ENCODE results near the gene DNAJB2.

Gene DNAJB2

DNA sequence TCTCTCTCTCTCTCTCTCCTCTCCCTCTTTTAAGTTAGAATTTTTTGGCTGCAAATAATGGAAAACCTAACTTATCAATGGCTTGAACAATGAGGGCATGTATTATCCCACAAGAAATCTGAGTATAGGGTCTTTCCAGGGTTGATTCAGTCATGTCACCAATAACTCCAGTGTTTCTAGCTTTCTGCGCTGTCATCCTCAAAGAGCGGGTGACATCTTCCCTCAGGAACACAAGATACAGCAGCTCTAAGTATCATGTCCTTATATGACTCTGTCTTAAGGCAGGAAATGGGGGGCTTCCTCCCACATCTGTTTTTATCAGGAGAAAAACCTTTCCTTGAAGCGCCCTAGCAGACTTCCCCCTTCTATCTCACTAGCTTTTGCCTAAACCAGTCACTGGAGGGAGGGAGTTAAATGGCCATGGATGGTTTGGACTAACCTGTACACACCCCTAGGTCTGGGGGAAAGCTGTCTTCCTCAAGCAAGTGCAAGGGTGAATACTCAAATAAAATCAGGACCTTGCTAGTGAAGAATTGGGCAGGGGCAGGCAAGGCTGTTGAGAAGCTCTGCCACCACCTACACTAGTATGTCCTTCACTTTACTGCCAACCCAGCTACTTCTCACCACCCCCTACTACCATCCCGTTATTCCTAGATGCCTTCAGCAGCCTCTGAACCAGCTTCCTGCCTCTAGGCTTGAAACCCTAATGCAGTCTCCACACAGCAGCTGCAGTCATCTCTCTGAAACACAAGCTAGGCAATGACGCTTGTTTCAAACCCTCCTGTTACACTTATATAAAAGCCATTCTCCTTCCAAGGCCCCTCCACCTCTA is 17.9 kb upstream of the DNAJB2 start:
- TF ChIP-seq, protein P1, sequence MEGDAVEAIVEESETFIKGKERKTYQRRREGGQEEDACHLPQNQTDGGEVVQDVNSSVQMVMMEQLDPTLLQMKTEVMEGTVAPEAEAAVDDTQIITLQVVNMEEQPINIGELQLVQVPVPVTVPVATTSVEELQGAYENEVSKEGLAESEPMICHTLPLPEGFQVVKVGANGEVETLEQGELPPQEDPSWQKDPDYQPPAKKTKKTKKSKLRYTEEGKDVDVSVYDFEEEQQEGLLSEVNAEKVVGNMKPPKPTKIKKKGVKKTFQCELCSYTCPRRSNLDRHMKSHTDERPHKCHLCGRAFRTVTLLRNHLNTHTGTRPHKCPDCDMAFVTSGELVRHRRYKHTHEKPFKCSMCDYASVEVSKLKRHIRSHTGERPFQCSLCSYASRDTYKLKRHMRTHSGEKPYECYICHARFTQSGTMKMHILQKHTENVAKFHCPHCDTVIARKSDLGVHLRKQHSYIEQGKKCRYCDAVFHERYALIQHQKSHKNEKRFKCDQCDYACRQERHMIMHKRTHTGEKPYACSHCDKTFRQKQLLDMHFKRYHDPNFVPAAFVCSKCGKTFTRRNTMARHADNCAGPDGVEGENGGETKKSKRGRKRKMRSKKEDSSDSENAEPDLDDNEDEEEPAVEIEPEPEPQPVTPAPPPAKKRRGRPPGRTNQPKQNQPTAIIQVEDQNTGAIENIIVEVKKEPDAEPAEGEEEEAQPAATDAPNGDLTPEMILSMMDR (conservative IDR thresholded peaks at IDR 0.05) = no peak
- no peak for TF ChIP-seq ZFX (IDR thresholded peaks at IDR 0.05)
- H3K27ac ChIP-seq = no peak overlapping the region

DNA sequence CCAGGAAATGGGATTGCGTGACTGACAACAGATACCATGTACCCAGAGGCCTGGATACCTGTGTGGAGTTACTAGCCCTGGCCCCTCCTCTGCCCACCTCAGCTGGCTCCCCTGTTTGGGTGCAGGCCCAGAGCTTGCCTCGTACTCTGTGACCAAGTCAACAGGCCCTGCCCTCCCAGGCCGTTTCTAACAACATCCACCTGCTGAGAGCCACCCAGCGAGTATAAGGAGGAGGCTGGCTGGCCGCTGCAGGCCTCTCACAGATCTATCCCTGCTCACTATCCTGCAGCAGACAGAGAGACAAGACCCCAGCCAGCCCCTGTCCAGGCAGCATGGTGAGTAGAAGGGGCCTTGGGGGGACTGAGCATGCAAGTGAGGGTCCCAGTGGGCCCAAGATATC is 12.9 kb upstream of the DNAJB2 start:
- no peak for TF ChIP-seq ZFX (IDR thresholded peaks at IDR 0.05)
- TF ChIP-seq, protein P1 (conservative IDR thresholded peaks at IDR 0.05) = no peak
- no peak overlapping the region for H3K27ac ChIP-seq

DNA sequence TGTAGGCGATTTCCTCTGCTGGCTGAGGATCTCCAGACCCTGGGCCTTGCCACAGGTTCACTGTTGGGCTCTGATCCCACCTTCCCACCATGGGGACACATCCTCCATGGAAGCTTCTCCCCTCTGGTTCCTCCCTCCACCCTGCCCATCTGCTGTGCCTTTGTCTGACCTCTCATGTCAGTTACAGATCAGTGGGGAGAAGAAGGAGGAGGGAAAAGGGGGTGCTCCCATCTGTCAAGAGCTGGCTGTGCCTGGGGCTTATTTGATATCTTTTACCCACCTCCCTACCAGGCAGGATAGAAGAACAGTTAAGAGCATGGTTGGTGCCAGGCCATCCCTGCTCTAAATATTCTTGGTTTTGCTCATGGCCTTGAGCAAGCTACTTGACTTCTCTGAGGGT is 12.3 kb upstream of the DNAJB2 start:
- TF ChIP-seq ZFX (IDR thresholded peaks at IDR 0.05) = no peak
- TF ChIP-seq, protein P1 (conservative IDR thresholded peaks at IDR 0.05) = no peak
- H3K27ac ChIP-seq = no peak overlapping the region

DNA sequence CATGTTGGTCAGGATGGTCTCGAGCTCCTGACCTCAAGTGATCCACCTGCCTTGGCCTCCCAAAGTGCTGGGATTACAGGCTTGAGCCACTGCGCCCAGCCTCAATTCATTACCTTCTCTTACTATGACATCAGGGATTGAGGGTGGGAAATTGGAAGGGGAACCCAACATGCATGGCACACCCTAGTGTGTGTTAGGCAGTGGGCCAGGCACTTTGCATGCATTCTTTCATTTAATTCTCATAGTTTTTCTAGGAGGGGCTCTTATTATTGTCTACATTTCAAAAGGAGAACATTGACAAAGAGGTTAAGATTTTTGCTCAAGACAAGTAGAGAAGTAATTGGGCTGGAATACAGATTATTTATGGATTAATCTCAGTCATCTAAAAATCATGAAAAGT is 10.9 kb upstream of the DNAJB2 start:
- H3K27ac ChIP-seq = no peak overlapping the region
- no peak for TF ChIP-seq ZFX (IDR thresholded peaks at IDR 0.05)
- TF ChIP-seq, protein P1 (conservative IDR thresholded peaks at IDR 0.05) = no peak

DNA sequence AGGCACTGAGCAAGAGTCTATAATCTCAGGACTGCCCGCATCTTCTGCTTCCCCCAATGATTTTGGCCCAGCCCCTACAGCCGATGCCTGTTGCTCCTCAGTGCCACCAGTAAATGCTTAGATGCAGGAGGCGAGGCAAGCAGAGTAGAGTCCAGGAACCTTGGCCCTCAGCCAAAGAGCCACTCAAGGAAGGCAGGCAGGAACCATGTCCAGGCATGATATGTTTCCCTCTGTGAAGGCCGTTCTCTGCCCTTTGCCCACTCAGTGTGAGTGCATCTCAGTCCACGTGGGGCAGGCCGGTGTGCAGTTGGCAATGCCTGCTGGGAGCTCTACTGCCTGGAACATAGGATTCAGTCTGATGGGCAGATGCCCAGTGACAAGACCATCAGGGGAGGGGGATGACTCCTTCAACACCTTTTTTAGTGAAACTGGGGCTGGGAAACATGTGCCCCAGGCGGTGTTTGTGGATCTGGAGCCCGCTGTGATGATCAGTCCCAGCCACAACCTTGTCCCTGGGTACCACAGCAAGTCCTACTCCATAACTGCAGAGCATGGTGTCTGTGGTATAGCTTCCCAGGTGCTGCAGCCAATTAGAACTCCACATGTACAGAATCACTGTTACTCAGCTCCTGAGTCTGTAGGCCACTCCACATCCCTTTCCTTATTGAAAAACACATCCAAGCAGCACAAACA is 9.7 kb upstream of the DNAJB2 start:
- TF ChIP-seq, protein P1 (conservative IDR thresholded peaks at IDR 0.05) = no peak
- TF ChIP-seq ZFX (IDR thresholded peaks at IDR 0.05) = no peak
- no peak overlapping the region for H3K27ac ChIP-seq

DNA sequence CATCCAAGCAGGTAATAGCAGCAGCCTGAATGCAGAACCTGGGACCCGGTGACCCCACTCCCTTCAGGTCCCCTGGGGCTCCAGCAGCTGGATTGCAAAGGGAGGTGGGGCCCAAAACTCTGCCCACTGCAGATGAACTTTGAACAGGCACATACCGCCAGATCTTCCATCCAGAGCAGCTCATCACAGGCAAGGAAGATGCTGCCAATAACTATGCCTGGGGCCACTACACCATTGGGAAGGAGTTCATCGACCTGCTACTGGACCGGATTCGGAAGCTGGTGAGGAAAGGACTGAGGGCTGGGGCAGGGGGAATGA is 9.2 kb upstream of the DNAJB2 start:
- H3K27ac ChIP-seq = no peak overlapping the region
- TF ChIP-seq ZFX (IDR thresholded peaks at IDR 0.05) = no peak
- TF ChIP-seq, protein P1 (conservative IDR thresholded peaks at IDR 0.05) = no peak

DNA sequence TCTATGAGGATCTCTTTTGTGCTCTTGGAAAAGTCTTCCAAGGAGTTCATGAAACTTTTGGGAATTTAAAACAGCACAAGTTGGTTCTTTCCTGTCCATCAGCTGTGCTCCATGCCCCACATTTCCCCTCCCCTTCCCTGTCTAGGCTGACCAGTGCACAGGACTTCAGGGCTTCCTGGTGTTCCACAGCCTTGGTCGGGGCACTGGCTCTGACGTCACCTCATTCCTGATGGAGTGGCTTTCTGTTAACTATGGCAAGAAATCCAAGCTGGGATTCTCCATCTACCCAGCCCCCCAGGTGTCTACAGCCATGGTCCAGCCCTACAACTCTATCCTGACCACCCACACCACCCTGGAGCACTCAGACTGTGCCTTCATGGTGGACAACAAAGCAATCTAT is 8.1 kb upstream of the DNAJB2 start:
- H3K27ac ChIP-seq = no peak overlapping the region
- TF ChIP-seq, protein P1 (conservative IDR thresholded peaks at IDR 0.05) = no peak
- no peak for TF ChIP-seq ZFX (IDR thresholded peaks at IDR 0.05)

Data from C4-2B (cell line).